GM13977 (cell line): ENCODE data around the gene BIK.

Source experiments
- DNase-seq: peaks from one replicate; pipeline ENCODE4 v3.0.0; 2012; ENCODE audit warnings: low spot score
- CTCF ChIP-seq: IDR thresholded peaks from 2 replicates; pipeline ENCODE4 v1.5.1; 2012; ENCODE audit warnings: mild to moderate bottlenecking, control low read depth; ENCODE audit not compliant: insufficient read depth; ENCODE audit errors: extremely low read depth, missing control alignments
- in situ Hi-C: fragments of 300-500 bp; cut with MboI; formaldehyde crosslinking; loops from one replicate; pipeline ENCODE4 v1.12.0; 2022; ENCODE audit warnings: low sequenced_read_pairs, low pct_unique_long_range_greater_than_20kb, mixed read lengths, inconsistent platforms; ENCODE audit not compliant: unreplicated experiment

The BIK gene

GRCh38 chr22:43147821-43148220 lies 37.3 kb downstream of the BIK start:
- TF ChIP-seq CTCF = no peak
- in situ Hi-C loops = no loop called here
- no peak for DNase-seq

GRCh38 chr22:43148581-43148980 lies 38.0 kb downstream of the BIK start:
- no peak for DNase-seq
- in situ Hi-C loops = no loop called here
- TF ChIP-seq CTCF = no peak

- no peak for DNase-seq
- in situ Hi-C loops = no loop called here
- no peak for TF ChIP-seq CTCF
Observed at GRCh38 chr22:43150731-43151206, 40.2 kb downstream of the BIK start.

GRCh38 chr22:43151251-43152002 lies 40.9 kb downstream of the BIK start, which contains the start of gene TSPO:
TSS of gene TSPO (plus strand) at chr22:43151559. CDS start at chr22:43159239, 7,680 bp downstream.
- TF ChIP-seq CTCF = no peak
- in situ Hi-C loops = no loop called here
- peak; percentile 78 for DNase-seq

- TF ChIP-seq CTCF = no peak
- in situ Hi-C loops = no loop called here
- DNase-seq = no peak
Observed at GRCh38 chr22:43152003-43152356, 41.4 kb downstream of the BIK start.

- in situ Hi-C loops = no loop called here
- DNase-seq = peak; percentile 57
- TF ChIP-seq CTCF = no peak
Observed at GRCh38 chr22:43152357-43153071, 42.0 kb downstream of the BIK start.
